Tibial nerve (tissue), 4 donors: ENCODE measurements around the gene NCR2.

Experiments
- EP300 ChIP-seq, 2 donors: sonication (generic); formaldehyde crosslinking; IDR thresholded peaks; one replicate each; pipeline ENCODE4 v1.6.1; 2017; ENCODE audit warnings: antibody characterized with exemption in 2 of 2, mild to moderate bottlenecking in 1 of 2
- POLR2A ChIP-seq, 2 donors: fragments of 450-650 bp; IDR thresholded peaks; one replicate each; pipeline ENCODE4 v1.6.1; 2017; ENCODE audit warnings: antibody characterized with exemption in 2 of 2, mild to moderate bottlenecking in 2 of 2, moderate library complexity in 2 of 2
- TF ChIP-seq, protein P1 (sequence below), 5 experiments: fragments of 200-600 bp in 3 of 5; fragments of 450-650 bp in 2 of 5; sonication (generic) in 3 of 5; IDR thresholded peaks; one replicate each; pipeline ENCODE4 v1.5.1; 2016 to 2019; ENCODE audit warnings: antibody characterized with exemption in 5 of 5, mild to moderate bottlenecking in 3 of 5, moderate library complexity in 2 of 5

DNA sequence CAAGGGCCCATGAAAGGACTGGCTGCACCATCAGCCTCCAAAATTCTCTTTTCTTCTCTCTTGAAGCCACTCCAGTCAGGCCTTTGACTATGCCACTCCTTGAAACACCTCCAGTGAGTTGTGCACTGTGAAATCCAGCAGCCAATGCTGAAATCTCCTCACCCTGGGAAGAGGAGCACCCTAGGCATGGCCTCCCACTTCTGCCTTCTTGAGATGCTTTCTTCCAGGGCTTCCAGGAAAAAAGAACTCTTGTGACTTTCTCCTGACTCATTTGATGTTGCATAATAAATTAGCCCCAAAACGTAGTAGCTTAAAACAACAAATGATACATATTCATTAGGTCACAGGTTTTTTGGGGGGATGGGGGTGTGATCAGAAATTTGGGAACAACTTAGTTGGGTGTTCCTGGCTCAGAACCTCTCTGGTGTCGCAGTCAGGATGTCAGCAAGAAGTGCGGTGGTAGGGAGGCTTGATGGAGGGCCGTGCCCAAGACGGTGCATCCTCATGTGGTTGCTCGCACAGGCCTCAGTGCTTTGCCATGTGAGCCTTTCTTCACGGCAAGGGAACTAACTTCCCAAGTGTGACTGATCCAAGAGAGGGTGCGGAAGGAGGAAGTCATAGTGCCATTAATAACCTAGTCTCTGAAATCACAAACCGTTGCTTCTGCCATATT, 12.1 kb downstream of the NCR2 start:
- TF ChIP-seq, protein P1, sequence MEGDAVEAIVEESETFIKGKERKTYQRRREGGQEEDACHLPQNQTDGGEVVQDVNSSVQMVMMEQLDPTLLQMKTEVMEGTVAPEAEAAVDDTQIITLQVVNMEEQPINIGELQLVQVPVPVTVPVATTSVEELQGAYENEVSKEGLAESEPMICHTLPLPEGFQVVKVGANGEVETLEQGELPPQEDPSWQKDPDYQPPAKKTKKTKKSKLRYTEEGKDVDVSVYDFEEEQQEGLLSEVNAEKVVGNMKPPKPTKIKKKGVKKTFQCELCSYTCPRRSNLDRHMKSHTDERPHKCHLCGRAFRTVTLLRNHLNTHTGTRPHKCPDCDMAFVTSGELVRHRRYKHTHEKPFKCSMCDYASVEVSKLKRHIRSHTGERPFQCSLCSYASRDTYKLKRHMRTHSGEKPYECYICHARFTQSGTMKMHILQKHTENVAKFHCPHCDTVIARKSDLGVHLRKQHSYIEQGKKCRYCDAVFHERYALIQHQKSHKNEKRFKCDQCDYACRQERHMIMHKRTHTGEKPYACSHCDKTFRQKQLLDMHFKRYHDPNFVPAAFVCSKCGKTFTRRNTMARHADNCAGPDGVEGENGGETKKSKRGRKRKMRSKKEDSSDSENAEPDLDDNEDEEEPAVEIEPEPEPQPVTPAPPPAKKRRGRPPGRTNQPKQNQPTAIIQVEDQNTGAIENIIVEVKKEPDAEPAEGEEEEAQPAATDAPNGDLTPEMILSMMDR (IDR thresholded peaks at IDR 0.05) = no peak
- TF ChIP-seq POLR2A (IDR thresholded peaks at IDR 0.05) (no peak), EP300 (IDR thresholded peaks at IDR 0.05) (no peak)
